Activated CD4-positive, alpha-beta memory T cell treated with anti-CD3 and anti-CD28 coated beads for 36 hours (primary cell): ENCODE results near the gene RGS7. TPM values are rescaled to one million over a fixed set of nuclear protein-coding genes. Genes with fewer than 3 reads are reported as not detected.

Experiments
- CTCF ChIA-PET: fragments of 350-600 bp; sonication (Branson Sonifier 250); formaldehyde crosslinking; loops from one replicate; lab custom pipeline; 2021; ENCODE audit warnings: antibody characterized with exemption, inconsistent platforms; lab: Charles Lee
- POLR2A ChIA-PET: fragments of 350-600 bp; sonication (Branson Sonifier 250); formaldehyde crosslinking; loops from one replicate; lab custom pipeline; 2021; ENCODE audit warnings: antibody characterized with exemption; lab: Charles Lee
- DNase-seq: peaks from one replicate; pipeline ENCODE4 v3.0.0-alpha.2; 2020
- H3K27ac Mint-ChIP-seq: one replicate; pipeline ENCODE4 v1.8.0; 2021; ENCODE audit warnings: mixed read lengths
- H3K27me3 Mint-ChIP-seq: one replicate; pipeline ENCODE4 v1.8.0; 2021; ENCODE audit warnings: mixed read lengths
- H3K36me3 Mint-ChIP-seq: one replicate; pipeline ENCODE4 v1.8.0; 2021; ENCODE audit warnings: mixed read lengths
- H3K4me1 Mint-ChIP-seq: one replicate; pipeline ENCODE4 v1.8.0; 2021; ENCODE audit warnings: low read depth, mixed read lengths
- H3K4me3 Mint-ChIP-seq: one replicate; pipeline ENCODE4 v1.8.0; 2021; ENCODE audit warnings: mild to moderate bottlenecking, mixed read lengths
- H3K9me3 Mint-ChIP-seq: one replicate; pipeline ENCODE4 v1.8.0; 2021; ENCODE audit warnings: mixed read lengths
- intact Hi-C: fragments of 100-400 bp; cut with micrococcal nuclease; formaldehyde crosslinking; loops from one replicate; pipeline ENCODE4 v1.15.1; 2023
- total RNA-seq, 2 experiments: library from RNA; stranded (reverse); gene quantifications; one replicate each; pipeline ENCODE4 v1.2.3, GENCODE V29; 2021

RGS7 gene
- total RNA-seq, 2 experiments from 2014 or later, result not detected

DNA sequence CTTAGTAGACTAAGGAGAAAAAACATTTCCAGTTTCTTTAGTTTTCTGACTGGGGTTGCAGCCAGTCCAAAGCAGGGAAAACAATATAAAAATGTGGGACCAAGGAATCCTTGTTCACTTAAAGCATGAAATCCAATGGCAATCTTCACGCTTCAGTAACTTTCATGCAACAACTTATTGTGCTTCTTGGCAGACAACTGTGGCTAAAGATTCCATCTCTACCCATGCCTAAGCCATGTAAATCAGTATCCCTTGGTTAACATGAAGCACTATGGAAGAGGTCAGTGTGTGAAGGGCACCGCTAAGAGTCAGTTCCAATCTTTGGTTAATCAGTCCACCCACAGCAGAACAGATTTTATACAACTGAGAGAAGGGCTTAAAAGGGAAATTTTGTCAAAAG is 543.3 kb downstream of the RGS7 start:
- ChIA-PET CTCF (interaction anchor here (0.6 kb wide), 1 partner anchor 312 kb away, joined by 3 read pairs; no protein-coding TSS in a partner anchor), POLR2A (no interaction called here)
- Mint-ChIP-seq H3K4me3 (no peak overlapping the region), H3K27me3 (no peaks in the 10 kb centered on the region), H3K36me3 (no peaks in the 10 kb centered on the region), H3K27ac (no peak overlapping the region), H3K9me3 (no peaks in the 10 kb centered on the region), H3K4me1 (no peaks in the 10 kb centered on the region)
- no peak for DNase-seq
- intact Hi-C loops, result no loop called here

DNA sequence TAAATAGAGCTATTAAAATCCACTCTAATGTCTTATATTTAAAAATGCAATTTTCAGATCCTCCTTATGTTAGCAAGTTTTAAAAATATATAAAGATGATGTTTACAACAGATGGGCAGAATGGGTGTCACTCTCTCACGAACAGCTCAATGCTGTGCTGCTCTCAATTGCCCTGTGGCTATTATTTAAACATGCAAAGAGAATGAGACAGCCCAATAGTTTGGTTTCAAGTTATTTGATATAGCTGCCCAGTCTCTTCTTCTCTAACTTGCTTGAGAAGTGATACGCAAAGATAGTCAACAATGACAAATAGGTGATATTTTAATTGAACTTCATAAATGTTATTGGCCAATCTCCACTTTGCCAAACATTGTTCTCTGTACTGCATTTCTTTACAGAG is 545.7 kb downstream of the RGS7 start:
- POLR2A ChIA-PET, result no interaction called here
- CTCF ChIA-PET, result no interaction called here

DNA sequence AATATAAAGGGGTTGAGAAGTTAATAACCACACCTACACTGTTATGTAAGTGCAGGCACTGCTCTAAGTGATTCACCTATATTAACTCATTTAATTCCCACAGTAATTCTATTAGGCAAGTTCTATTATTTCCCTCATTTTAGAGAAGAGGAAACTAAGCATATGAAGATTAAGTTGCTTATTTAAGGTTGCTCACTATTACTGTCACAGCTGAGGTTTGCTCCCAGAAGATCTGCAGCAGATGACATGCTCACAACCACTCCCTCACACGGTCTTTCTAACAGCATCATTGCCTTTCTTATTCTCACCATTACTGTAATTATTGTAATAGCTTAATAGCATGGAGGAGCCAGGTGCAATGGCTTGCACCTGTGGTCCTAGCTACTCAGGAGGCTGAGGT is 548.6 kb downstream of the RGS7 start:
- Mint-ChIP-seq H3K4me3 (no peak overlapping the region), H3K27me3 (no peaks in the 10 kb centered on the region), H3K9me3 (no peaks in the 10 kb centered on the region), H3K36me3 (no peaks in the 10 kb centered on the region), H3K27ac (no peak overlapping the region), H3K4me1 (no peaks in the 10 kb centered on the region)
- POLR2A ChIA-PET, result no interaction called here
- DNase-seq, result no peak
- intact Hi-C loops, result no loop called here
- CTCF ChIA-PET, result no interaction called here

More for the DNA sequence above, 545.7 kb downstream of the RGS7 start:
- Mint-ChIP-seq H3K9me3 (no peaks in the 10 kb centered on the region), H3K27ac (no peak overlapping the region), H3K4me1 (no peaks in the 10 kb centered on the region), H3K4me3 (no peak overlapping the region), H3K27me3 (no peaks in the 10 kb centered on the region), H3K36me3 (no peaks in the 10 kb centered on the region)
- intact Hi-C loops, result no loop called here
- DNase-seq, result no peak

DNA sequence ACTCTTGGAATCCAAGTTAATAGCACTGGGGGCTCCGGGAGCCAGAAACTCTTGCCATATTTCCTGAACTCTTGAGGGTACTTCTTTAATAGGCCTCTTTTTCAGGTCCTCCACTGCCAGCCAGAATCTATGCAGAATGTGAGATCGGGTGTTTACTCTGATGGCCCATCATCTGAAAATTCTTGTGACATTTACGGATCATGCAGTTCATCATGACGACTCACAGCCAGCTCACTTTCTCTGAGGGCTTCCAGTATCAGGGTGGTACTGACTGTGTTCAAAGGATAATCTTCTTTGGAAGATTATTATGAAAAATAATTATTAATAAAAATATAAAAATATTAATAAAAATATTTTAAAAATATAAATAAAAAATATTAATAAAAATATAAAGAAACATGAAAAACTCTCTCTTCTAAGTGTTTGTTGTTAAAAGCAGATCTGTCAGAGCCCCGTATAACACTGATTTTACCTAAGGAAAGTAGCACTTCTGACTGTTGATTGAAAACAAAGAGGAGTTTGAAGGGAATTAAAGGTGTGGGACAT is 550.7 kb downstream of the RGS7 start:
- Mint-ChIP-seq H3K27me3 (no peaks in the 10 kb centered on the region), H3K36me3 (no peaks in the 10 kb centered on the region), H3K4me1 (no peaks in the 10 kb centered on the region), H3K9me3 (no peaks in the 10 kb centered on the region), H3K27ac (no peak overlapping the region), H3K4me3 (no peak overlapping the region)
- ChIA-PET CTCF (no interaction called here), POLR2A (no interaction called here)
- no peak for DNase-seq
- intact Hi-C loops, result no loop called here

DNA sequence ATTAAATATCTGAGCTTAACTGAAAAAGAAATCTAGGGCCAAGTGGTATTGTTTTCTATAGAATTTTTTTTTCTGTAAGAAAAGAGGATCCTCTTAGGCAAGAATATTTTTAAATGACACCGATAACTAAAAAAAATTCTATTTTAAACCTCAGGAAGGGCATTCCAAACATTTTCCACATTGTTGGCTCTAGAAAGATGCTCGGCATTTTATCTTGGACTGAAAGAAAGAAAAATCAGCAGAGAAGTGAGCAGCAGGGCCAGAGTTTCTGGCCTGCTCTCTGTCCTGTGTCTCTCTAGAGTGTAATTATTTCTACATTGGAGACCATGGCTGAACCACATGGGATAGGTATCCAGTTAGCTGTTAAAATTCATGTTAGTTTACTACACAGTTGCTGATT is 552.5 kb downstream of the RGS7 start:
- Mint-ChIP-seq H3K4me1 (no peaks in the 10 kb centered on the region), H3K9me3 (no peaks in the 10 kb centered on the region), H3K27me3 (no peaks in the 10 kb centered on the region), H3K4me3 (no peak overlapping the region), H3K27ac (no peak overlapping the region), H3K36me3 (no peaks in the 10 kb centered on the region)
- intact Hi-C loops, result no loop called here
- DNase-seq, result no peak
- CTCF ChIA-PET, result no interaction called here
- POLR2A ChIA-PET, result no interaction called here

DNA sequence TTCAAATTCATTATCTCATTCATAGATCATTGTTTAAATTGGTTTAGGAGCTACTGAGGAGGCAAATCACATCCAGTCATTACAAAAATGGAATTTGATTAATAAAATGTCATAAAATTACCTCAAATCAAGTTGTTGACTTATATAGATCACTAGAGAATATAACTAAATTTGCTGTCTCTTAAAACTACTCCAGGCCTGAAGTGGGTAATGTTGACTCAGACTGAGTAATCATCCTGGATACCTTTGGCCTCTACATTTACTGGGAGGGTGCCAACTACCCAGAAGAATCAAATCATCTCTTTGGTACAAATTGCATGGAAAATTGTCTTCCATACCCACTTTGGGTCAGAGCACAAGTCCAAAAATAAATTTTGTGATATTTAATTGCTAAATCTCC is 553.9 kb downstream of the RGS7 start:
- ChIA-PET POLR2A (no interaction called here), CTCF (no interaction called here)
- H3K4me3 Mint-ChIP-seq, result no peak overlapping the region
- no peak for DNase-seq
- intact Hi-C loops, result no loop called here
- no peaks in the 10 kb centered on the region for H3K36me3 Mint-ChIP-seq
- H3K27me3 Mint-ChIP-seq, result no peaks in the 10 kb centered on the region
- no peaks in the 10 kb centered on the region for H3K4me1 Mint-ChIP-seq
- H3K9me3 Mint-ChIP-seq, result no peaks in the 10 kb centered on the region
- H3K27ac Mint-ChIP-seq, result no peak overlapping the region

DNA sequence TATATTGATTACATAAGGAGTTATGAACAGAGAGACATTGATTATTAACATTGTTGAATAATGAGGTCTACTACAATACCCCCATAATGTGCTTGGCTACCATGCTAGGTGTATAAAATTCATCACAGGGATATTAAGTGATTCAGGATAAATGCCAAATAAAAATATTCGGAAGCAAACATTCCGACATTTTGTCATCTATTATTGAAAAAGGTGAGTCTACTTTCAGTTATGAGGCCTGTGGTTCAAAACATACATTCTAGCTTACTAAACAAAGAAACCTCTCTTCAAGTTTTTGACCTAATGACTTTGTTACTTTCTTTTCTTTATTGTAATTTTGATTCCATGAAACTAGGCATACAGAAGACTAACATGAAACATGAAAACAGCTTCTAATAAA is 554.7 kb downstream of the RGS7 start:
- no peak overlapping the region for H3K4me3 Mint-ChIP-seq
- ChIA-PET CTCF (no interaction called here), POLR2A (no interaction called here)
- intact Hi-C loops, result no loop called here
- H3K9me3 Mint-ChIP-seq, result no peaks in the 10 kb centered on the region
- no peaks in the 10 kb centered on the region for H3K4me1 Mint-ChIP-seq
- DNase-seq, result no peak
- H3K27me3 Mint-ChIP-seq, result no peaks in the 10 kb centered on the region
- no peaks in the 10 kb centered on the region for H3K36me3 Mint-ChIP-seq
- no peak overlapping the region for H3K27ac Mint-ChIP-seq

DNA sequence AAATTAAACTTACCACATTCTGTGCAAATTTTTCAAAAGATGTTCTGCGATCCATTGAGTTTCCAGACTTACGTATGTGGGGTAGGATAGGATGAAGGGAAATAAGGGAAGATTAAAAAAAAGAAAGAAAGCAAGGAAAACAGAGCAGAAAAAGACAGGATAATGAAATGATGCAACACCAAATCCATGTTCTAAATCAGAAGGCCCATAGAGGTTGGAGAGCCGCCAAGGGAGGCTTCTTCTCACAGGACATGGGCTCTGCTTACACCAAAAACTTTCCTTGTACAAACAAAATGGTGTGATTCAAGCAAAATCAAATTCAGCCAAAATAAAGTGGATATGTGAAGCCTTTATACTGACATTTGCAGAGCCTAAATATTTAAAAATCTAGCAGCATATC is 555.6 kb downstream of the RGS7 start:
- H3K27ac Mint-ChIP-seq, result no peak overlapping the region
- no peaks in the 10 kb centered on the region for H3K9me3 Mint-ChIP-seq
- H3K36me3 Mint-ChIP-seq, result no peaks in the 10 kb centered on the region

DNA sequence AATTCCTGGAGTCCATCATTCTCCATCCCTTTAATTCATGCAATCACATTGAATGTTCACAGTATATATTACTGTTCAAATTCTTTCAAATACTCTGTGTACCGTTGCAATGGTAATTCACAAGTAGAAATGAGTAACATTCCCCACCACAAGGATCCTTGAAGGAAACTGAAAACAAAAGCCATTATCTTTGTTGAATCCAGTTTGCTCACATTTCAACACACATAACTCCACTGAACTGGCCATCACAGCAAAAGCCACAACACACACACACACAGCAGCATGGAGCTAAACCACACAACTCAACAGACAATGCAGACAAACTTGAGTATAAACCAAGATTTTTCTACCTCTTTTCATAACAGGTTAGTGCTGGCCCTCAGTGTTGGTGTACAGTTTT is 556.7 kb downstream of the RGS7 start:
- no peaks in the 10 kb centered on the region for H3K27me3 Mint-ChIP-seq

More for the DNA sequence above, 555.6 kb downstream of the RGS7 start:
- intact Hi-C loops, result no loop called here
- DNase-seq, result no peak
- CTCF ChIA-PET, result no interaction called here
- POLR2A ChIA-PET, result no interaction called here
- Mint-ChIP-seq H3K4me3 (no peak overlapping the region), H3K27me3 (no peaks in the 10 kb centered on the region), H3K4me1 (no peaks in the 10 kb centered on the region)

DNA sequence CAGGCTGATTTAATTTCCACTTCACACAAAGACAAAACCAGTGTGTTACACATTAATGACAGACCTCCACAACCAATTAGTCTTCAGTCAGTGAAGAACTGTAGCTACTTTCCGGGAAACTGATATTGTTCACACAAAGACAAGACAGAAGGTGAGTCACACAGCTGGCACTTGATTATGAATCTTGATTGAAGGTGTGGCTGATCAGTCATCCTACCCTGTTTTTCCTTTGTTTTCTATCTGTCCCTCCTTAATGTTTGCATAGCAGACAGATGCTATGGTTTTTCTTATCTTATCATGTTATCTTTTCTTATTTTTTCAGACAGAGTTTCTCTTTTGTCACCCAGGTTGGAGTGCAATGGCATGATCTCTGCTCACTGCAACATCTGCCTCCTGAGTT is 560.0 kb downstream of the RGS7 start:
- Mint-ChIP-seq H3K4me1 (peaks cover 2% of the 10 kb centered on the region), H3K9me3 (no peaks in the 10 kb centered on the region), H3K36me3 (no peaks in the 10 kb centered on the region), H3K27ac (no peak overlapping the region), H3K27me3 (peaks cover 4% of the 10 kb centered on the region), H3K4me3 (no peak overlapping the region)
- DNase-seq, result no peak
- intact Hi-C loops, result no loop called here
- ChIA-PET POLR2A (no interaction called here), CTCF (no interaction called here)

More for the DNA sequence above, 556.7 kb downstream of the RGS7 start:
- DNase-seq, result no peak
- H3K9me3 Mint-ChIP-seq, result no peaks in the 10 kb centered on the region
- H3K4me3 Mint-ChIP-seq, result no peak overlapping the region
- intact Hi-C loops, result no loop called here
- H3K4me1 Mint-ChIP-seq, result no peaks in the 10 kb centered on the region
- no peaks in the 10 kb centered on the region for H3K36me3 Mint-ChIP-seq
- H3K27ac Mint-ChIP-seq, result no peak overlapping the region
- CTCF ChIA-PET, result no interaction called here
- POLR2A ChIA-PET, result no interaction called here

DNA sequence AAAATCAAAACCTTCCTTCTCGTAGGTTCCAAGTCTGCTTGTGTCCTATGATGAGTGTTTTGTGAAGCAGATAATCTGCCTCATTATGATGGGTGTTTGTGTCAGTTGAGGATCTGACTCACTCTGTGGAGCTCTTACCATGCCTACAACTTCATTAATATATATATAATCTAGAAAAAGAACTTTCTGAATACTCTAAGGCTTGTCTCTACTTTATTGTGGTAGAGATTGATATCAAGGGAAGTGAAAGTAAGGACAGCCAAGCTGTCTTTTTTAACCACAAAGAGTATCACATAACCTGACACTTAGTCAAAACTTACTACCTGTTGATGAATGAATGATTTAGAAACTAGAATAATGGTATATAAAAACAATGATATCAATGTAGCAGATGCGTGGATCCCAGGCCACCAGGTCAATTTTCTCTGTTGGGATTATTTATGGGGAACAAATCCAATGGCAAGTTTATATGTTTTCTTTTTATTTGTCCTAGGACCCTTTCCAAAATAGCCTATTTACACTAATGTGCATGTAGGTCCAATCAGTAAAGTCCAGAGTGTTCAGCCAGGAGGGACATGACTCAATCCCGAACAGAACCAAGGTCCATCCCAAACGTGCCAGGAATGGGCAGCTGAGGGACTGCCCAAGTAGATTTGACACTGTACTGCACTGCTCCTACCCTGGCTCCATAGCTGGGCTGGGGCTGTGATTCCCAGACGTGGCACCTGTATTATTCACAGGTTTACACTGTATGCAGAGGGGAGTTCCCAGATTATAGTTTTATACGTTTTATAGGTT is 562.8 kb downstream of the RGS7 start:
- POLR2A ChIA-PET, result no interaction called here
- no peak for DNase-seq
- Mint-ChIP-seq H3K27ac (no peak overlapping the region), H3K27me3 (peaks cover 4% of the 10 kb centered on the region), H3K9me3 (no peaks in the 10 kb centered on the region), H3K4me3 (no peak overlapping the region), H3K36me3 (no peaks in the 10 kb centered on the region), H3K4me1 (peaks cover 2% of the 10 kb centered on the region)
- intact Hi-C loops, result no loop called here
- CTCF ChIA-PET, result interaction anchor here (0.5 kb wide), 1 partner anchor 726 kb away, joined by 3 read pairs; no protein-coding TSS in a partner anchor

DNA sequence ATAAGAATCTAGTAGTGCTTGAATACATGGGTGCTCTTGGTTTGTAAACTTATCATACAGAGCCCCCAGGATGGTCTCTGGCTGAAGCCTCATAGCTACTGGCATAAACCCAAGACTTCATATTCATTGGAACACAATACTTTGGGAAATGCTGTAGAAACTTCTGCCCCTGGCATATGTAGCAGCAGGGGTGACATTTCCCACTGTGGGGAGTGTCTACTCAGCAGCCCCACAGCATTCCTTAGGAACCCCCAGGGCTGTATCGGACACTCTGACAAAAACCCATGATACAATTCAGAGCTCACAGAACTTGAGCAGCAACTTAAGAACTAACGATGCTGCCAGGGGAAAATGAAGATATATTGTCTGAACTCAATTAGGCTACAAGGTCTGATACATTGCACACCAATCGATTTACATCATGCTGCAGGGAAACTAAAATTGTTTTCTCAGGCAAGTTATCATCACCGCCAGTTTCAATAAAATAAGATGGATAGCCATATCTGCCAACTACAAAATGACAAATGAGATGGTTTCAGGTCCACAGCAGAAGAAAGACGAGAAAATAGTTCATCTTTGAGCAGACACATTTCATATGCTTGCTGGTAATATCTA is 564.0 kb downstream of the RGS7 start:
- CTCF ChIA-PET, result no interaction called here

More for the DNA sequence above, 564.0 kb downstream of the RGS7 start:
- no peak overlapping the region for H3K27ac Mint-ChIP-seq
- H3K27me3 Mint-ChIP-seq, result peaks cover 4% of the 10 kb centered on the region
- POLR2A ChIA-PET, result no interaction called here
- no peak for DNase-seq
- intact Hi-C loops, result no loop called here
- no peaks in the 10 kb centered on the region for H3K36me3 Mint-ChIP-seq
- peaks cover 2% of the 10 kb centered on the region for H3K4me1 Mint-ChIP-seq
- H3K9me3 Mint-ChIP-seq, result no peaks in the 10 kb centered on the region
- no peak overlapping the region for H3K4me3 Mint-ChIP-seq
